HFFc6 (cell line): ENCODE results near the gene SLC23A2. TPM values are rescaled to one million over a fixed set of nuclear protein-coding genes. Genes with fewer than 3 reads are reported as not detected.

ENCODE experiments used
- DNase-seq: peaks from one replicate; pipeline ENCODE4 v3.0.0-alpha.2; 2018
- H3K27ac Mint-ChIP-seq: 2 replicates; pipeline ENCODE4 v1.8.0; 2020; ENCODE audit warnings: mild to moderate bottlenecking, mixed read lengths
- H3K27me3 Mint-ChIP-seq: 2 replicates; pipeline ENCODE4 v1.8.0; 2021; ENCODE audit warnings: mild to moderate bottlenecking, moderate library complexity, mixed read lengths; ENCODE audit not compliant: insufficient read depth
- H3K36me3 Mint-ChIP-seq: 2 replicates; pipeline ENCODE4 v1.8.0; 2021; ENCODE audit warnings: low read depth, mixed read lengths
- H3K4me1 Mint-ChIP-seq: 2 replicates; pipeline ENCODE4 v1.8.0; 2020; ENCODE audit warnings: low read depth, mixed read lengths
- H3K4me3 Mint-ChIP-seq: 2 replicates; pipeline ENCODE4 v1.8.0; 2020; ENCODE audit warnings: mild to moderate bottlenecking, moderate library complexity, mixed read lengths
- H3K9me3 Mint-ChIP-seq: 2 replicates; pipeline ENCODE4 v1.8.0; 2020; ENCODE audit warnings: mild to moderate bottlenecking, mixed read lengths
- total RNA-seq, 6 experiments: library from RNA; stranded (reverse); fragmentation: NEBNext Ultra II Directional; extraction: Animal tissue kit (Norgen Biotek cat#: 25700); gene quantifications; 2 replicates in 1 of 6; 3 replicates in 5 of 6; pipeline ENCODE4 v1.2.3, GENCODE V29; 2021
- TF ChIP-seq, protein P1 (sequence below): fragments of 200-600 bp; sonication (generic); IDR thresholded peaks from 2 replicates; pipeline ENCODE4 v1.5.0; 2021; ENCODE audit warnings: antibody characterized with exemption, mild to moderate bottlenecking

The SLC23A2 gene
- total RNA-seq, 6 experiments from 2014 or later, result 12.5 to 17.2 (median 15.7) TPM

DNA sequence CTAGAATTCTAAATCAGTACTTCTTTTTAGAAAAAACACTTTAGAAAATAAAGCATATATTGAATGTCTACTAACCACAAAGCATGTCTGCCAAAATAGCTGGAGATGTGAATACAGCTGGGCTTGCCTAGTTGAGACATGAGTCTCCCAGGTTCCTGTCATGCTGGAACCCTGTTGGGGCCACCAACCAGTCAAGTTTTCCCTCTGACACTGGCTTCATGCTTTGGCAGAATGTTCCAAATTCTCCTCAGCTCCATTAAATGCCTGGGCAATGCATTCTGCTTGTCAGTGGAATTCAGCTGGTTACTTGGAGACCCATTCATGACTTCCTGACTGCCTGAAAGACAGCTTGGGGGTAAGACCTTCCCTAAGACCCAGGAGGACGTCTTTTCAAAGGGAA lies 192.4 kb downstream of the SLC23A2 start:
- Mint-ChIP-seq H3K27ac (peak overlapping the region; percentile 12; the same call in 1 of the 2 replicates), H3K4me1 (peaks cover 9% of the 10 kb centered on the region), H3K36me3 (no peaks in the 10 kb centered on the region), H3K27me3 (peaks cover 52% of the 10 kb centered on the region), H3K4me3 (no peak overlapping the region), H3K9me3 (no peaks in the 10 kb centered on the region)
- DNase-seq, result peak; percentile 31
- TF ChIP-seq, protein P1, sequence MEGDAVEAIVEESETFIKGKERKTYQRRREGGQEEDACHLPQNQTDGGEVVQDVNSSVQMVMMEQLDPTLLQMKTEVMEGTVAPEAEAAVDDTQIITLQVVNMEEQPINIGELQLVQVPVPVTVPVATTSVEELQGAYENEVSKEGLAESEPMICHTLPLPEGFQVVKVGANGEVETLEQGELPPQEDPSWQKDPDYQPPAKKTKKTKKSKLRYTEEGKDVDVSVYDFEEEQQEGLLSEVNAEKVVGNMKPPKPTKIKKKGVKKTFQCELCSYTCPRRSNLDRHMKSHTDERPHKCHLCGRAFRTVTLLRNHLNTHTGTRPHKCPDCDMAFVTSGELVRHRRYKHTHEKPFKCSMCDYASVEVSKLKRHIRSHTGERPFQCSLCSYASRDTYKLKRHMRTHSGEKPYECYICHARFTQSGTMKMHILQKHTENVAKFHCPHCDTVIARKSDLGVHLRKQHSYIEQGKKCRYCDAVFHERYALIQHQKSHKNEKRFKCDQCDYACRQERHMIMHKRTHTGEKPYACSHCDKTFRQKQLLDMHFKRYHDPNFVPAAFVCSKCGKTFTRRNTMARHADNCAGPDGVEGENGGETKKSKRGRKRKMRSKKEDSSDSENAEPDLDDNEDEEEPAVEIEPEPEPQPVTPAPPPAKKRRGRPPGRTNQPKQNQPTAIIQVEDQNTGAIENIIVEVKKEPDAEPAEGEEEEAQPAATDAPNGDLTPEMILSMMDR, result no peak

- Mint-ChIP-seq H3K4me3 (no peak overlapping the region), H3K9me3 (no peaks in the 10 kb centered on the region), H3K4me1 (peaks cover 9% of the 10 kb centered on the region), H3K27ac (no peak overlapping the region), H3K27me3 (peaks cover 37% of the 10 kb centered on the region), H3K36me3 (no peaks in the 10 kb centered on the region)
- TF ChIP-seq, protein P1, result no peak
- DNase-seq, result no peak
Measured at GRCh38 chr20:4805663-4806449, 195.5 kb downstream of the SLC23A2 start.

DNA sequence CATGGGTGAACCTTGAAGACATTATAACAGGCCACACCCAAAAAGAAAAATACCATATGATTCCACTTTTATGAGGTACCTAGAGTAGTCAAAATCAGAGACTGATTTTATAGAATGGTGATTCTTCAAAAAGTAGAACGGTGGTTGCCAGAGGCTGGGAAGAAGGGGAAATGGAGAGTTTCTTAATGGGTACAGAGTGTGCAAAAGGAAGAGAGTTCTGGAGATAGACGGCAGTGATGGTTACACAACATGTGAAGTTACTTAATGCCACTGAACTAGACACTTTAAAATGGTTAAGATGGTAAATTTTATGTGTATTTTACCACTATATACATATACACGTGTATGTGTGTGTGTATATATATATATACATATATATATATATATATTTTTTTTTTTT lies 198.8 kb downstream of the SLC23A2 start:
- DNase-seq, result no peak
- Mint-ChIP-seq H3K9me3 (peaks cover 8% of the 10 kb centered on the region), H3K27me3 (peaks cover 16% of the 10 kb centered on the region), H3K4me1 (peaks cover under 1% of the 10 kb centered on the region), H3K27ac (no peak overlapping the region), H3K36me3 (peaks cover 6% of the 10 kb centered on the region), H3K4me3 (no peak overlapping the region)
- TF ChIP-seq, protein P1, result no peak

Other genes starting within 250 kb of the SLC23A2 start
- 1 to 10 TPM; 2.4 to 4.6 (median 3.0) TPM for gene RASSF2, start 177.9 kb downstream of the SLC23A2 start, total RNA-seq
- 100 to 1,000 TPM; 129 to 151 (median 144) TPM for gene TMEM230, start 111.6 kb upstream of the SLC23A2 start, total RNA-seq
- gene PCNA, start 118.4 kb upstream of the SLC23A2 start, total RNA-seq, result 100 to 1,000 TPM; 104 to 172 (median 152) TPM
- 10 to 100 TPM; 36.6 to 42.5 (median 39.2) TPM for gene CDS2, start 125.5 kb upstream of the SLC23A2 start, total RNA-seq